H1 (cell line): ENCODE measurements around the gene BPIFB2. TPM values are rescaled to one million over a fixed set of nuclear protein-coding genes. Genes with fewer than 3 reads are reported as not detected.
"Not testable (repeated sequence)": the region's sequence is repeated elsewhere in the genome, so short reads cannot be mapped to it uniquely, and the experiment has no call there.

ENCODE experiments used
- CTCF ChIA-PET: fragments of 300-600 bp; sonication (Branson Sonifier 250); formaldehyde crosslinking; loops from one replicate; lab custom pipeline; 2021; ENCODE audit not compliant: partially characterized antibody; lab: Charles Lee
- POLR2A ChIA-PET: fragments of 300-600 bp; sonication (Branson Sonifier 250); formaldehyde crosslinking; loops from one replicate; lab custom pipeline; 2021; ENCODE audit warnings: inconsistent platforms; ENCODE audit not compliant: partially characterized antibody; lab: Charles Lee
- DNase-seq, 2 experiments: peaks; one replicate each; pipeline versions ENCODE4 v3.0.0 to v3.0.0-alpha.2; 2010 to 2022; ENCODE audit warnings: low spot score in 2 of 2, low read depth in 1 of 2, mixed read lengths in 1 of 2
- FAIRE-seq: peaks from 2 replicates; lab custom pipeline; 2011; peaks lifted over from hg19 to GRCh38; lab: Jason Lieb, UNC
- H2AFZ ChIP-seq: 2 replicates; pipeline ENCODE4 v1.8.1; 2012; ENCODE audit warnings: low read length, inconsistent platforms
- H2AK5ac ChIP-seq: 2 replicates; pipeline ENCODE4 v1.6.1; 2013; ENCODE audit warnings: low read depth, low read length
- H2BK120ac ChIP-seq: replicated peaks from 2 replicates; pipeline ENCODE3; 2013; ENCODE audit warnings: low read depth, low read length, inconsistent platforms
- H2BK12ac ChIP-seq: 2 replicates; pipeline ENCODE4 v1.6.1; 2013; ENCODE audit warnings: low read depth, low read length
- H2BK15ac ChIP-seq: 2 replicates; pipeline ENCODE4 v1.6.1; 2013; ENCODE audit warnings: low read length
- H2BK20ac ChIP-seq: 2 replicates; pipeline ENCODE4 v1.6.1; 2013; ENCODE audit warnings: low read length
- H2BK5ac ChIP-seq: 2 replicates; pipeline ENCODE4 v1.6.1; 2013; ENCODE audit warnings: low read depth, low read length
- H3K14ac ChIP-seq: 2 replicates; pipeline ENCODE4 v1.6.1; 2013; ENCODE audit warnings: inconsistent platforms; ENCODE audit not compliant: insufficient read length
- H3K18ac ChIP-seq: 2 replicates; pipeline ENCODE4 v1.6.1; 2013; ENCODE audit warnings: low read length; ENCODE audit errors: extremely low read depth
- H3K23ac ChIP-seq: 2 replicates; pipeline ENCODE4 v1.6.1; 2013; ENCODE audit warnings: inconsistent platforms; ENCODE audit not compliant: insufficient read length
- H3K23me2 ChIP-seq: 2 replicates; pipeline ENCODE4 v1.6.1; 2013; ENCODE audit warnings: low read depth, low read length
- H3K27ac ChIP-seq: 2 replicates; pipeline ENCODE4 v1.6.1; 2011; ENCODE audit warnings: low read depth, low read length, inconsistent platforms
- H3K27me3 ChIP-seq, 4 experiments: replicated peaks in 1 of 4; 1 replicate in 1 of 4; 2 replicates in 3 of 4; pipeline versions ENCODE4 v1.6.1 to v1.8.1; 2011 to 2013; ENCODE audit warnings: low read length in 3 of 4, mild to moderate bottlenecking in 3 of 4, inconsistent platforms in 2 of 4, mixed read lengths in 2 of 4, moderate library complexity in 1 of 4; ENCODE audit not compliant: control insufficient read depth in 3 of 4, insufficient read depth in 3 of 4; ENCODE audit errors: extremely low read depth in 1 of 4
- H3K36me3 ChIP-seq, 4 experiments: 2 replicates each; pipeline versions ENCODE4 v1.6.1 to v1.8.1; 2011 to 2013; ENCODE audit warnings: mild to moderate bottlenecking in 4 of 4, low read length in 3 of 4, moderate library complexity in 2 of 4, control low read depth in 1 of 4, inconsistent platforms in 1 of 4; ENCODE audit not compliant: insufficient read depth in 4 of 4, control insufficient read depth in 2 of 4
- H3K4ac ChIP-seq: replicated peaks from 2 replicates; pipeline ENCODE3; 2013; ENCODE audit warnings: low read length, low read depth, mixed read lengths, inconsistent platforms; ENCODE audit not compliant: insufficient read length
- H3K4me1 ChIP-seq, 4 experiments: replicated peaks in 1 of 4; 1 replicate in 1 of 4; 2 replicates in 3 of 4; pipeline versions ENCODE4 v1.6.1 to v1.8.1; 2011 to 2013; ENCODE audit warnings: low read length in 3 of 4, inconsistent platforms in 2 of 4, mixed read lengths in 1 of 4; ENCODE audit not compliant: insufficient read depth in 4 of 4, control insufficient read depth in 3 of 4
- H3K4me2 ChIP-seq, 2 experiments: 2 replicates each; pipeline versions ENCODE4 v1.6.1 to v1.8.1; 2011 to 2013; ENCODE audit warnings: low read depth in 2 of 2, low read length in 2 of 2, control low read depth in 1 of 2, inconsistent platforms in 1 of 2, mild to moderate bottlenecking in 1 of 2; ENCODE audit not compliant: insufficient read depth in 1 of 2
- H3K4me3 ChIP-seq, 4 experiments: fragments of 200-600, 300-600 bp in 1 of 4; sonication (generic), shearing (Covaris generic), sonication (Bioruptor Twin) in 1 of 4; 2 replicates each; pipeline versions ENCODE4 v1.5.1 to v1.8.1; 2011 to 2016; ENCODE audit warnings: low read length in 4 of 4, low read depth in 3 of 4, control low read depth in 2 of 4, inconsistent platforms in 2 of 4, mild to moderate bottlenecking in 2 of 4, mixed read lengths in 1 of 4, moderate library complexity in 1 of 4; ENCODE audit not compliant: insufficient read depth in 2 of 4; ENCODE audit errors: extremely low read depth in 1 of 4
- H3K56ac ChIP-seq: replicated peaks from 2 replicates; pipeline ENCODE3; 2013; ENCODE audit warnings: low read depth, mild to moderate bottlenecking, mixed read lengths, low read length, inconsistent platforms; ENCODE audit not compliant: insufficient read length
- H3K79me1 ChIP-seq: 2 replicates; pipeline ENCODE4 v1.6.1; 2013; ENCODE audit warnings: low read depth, low read length, control low read depth
- H3K79me2 ChIP-seq, 2 experiments: 2 replicates each; pipeline versions ENCODE4 v1.6.1 to v1.8.1; 2012 to 2013; ENCODE audit warnings: low read length in 2 of 2, mild to moderate bottlenecking in 2 of 2, inconsistent platforms in 1 of 2; ENCODE audit not compliant: insufficient read depth in 2 of 2, control insufficient read depth in 1 of 2
- H3K9ac ChIP-seq, 4 experiments: replicated peaks in 1 of 4; 1 replicate in 1 of 4; 2 replicates in 3 of 4; pipeline versions ENCODE4 v1.6.1 to v1.8.1; 2011 to 2013; ENCODE audit warnings: low read depth in 3 of 4, low read length in 3 of 4, control low read depth in 2 of 4, mild to moderate bottlenecking in 2 of 4, moderate library complexity in 2 of 4, inconsistent platforms in 1 of 4; ENCODE audit errors: extremely low read depth in 1 of 4
- H3K9me3 ChIP-seq, 2 experiments: 2 replicates each; pipeline versions ENCODE4 v1.6.1 to v1.8.1; 2012 to 2013; ENCODE audit warnings: mild to moderate bottlenecking in 2 of 2, moderate library complexity in 2 of 2, control low read depth in 1 of 2, inconsistent platforms in 1 of 2, low read depth in 1 of 2, low read length in 1 of 2, mixed read lengths in 1 of 2; ENCODE audit not compliant: insufficient read depth in 2 of 2
- H4K20me1 ChIP-seq, 2 experiments: replicated peaks in 1 of 2; 2 replicates each; pipeline versions ENCODE3 to v1.8.1; 2011 to 2013; ENCODE audit warnings: inconsistent platforms in 2 of 2, low read length in 2 of 2, mild to moderate bottlenecking in 1 of 2; ENCODE audit not compliant: insufficient read depth in 2 of 2, control insufficient read depth in 1 of 2
- H4K5ac ChIP-seq: 2 replicates; pipeline ENCODE4 v1.6.1; 2013; ENCODE audit warnings: low read length, low read depth, mixed read lengths, inconsistent platforms; ENCODE audit not compliant: insufficient read length
- H4K8ac ChIP-seq: 2 replicates; pipeline ENCODE4 v1.8.0; 2013; ENCODE audit warnings: mild to moderate bottlenecking, moderate library complexity, low read length, inconsistent platforms; ENCODE audit not compliant: insufficient read depth; ENCODE audit errors: extremely low read depth
- H4K91ac ChIP-seq: replicated peaks from 2 replicates; pipeline ENCODE3; 2013; ENCODE audit warnings: low read length, mixed read lengths, inconsistent platforms; ENCODE audit not compliant: insufficient read length
- SP1 ChIP-seq: IDR thresholded peaks from 2 replicates; pipeline ENCODE4 v1.6.1; 2011; ENCODE audit warnings: low read depth, low read length
- WGBS, 2 experiments: shearing (Covaris generic) in 1 of 2; methylation state at CpG; one replicate each; pipeline versions ENCODE4 v1.1.6 to v1.1.7; 2013 to 2015; ENCODE audit warnings: low lambda C conversion rate in 2 of 2, mixed read lengths in 2 of 2, inconsistent platforms in 1 of 2, low coverage in 1 of 2, missing lambda C conversion rate in 1 of 2; ENCODE audit not compliant: insufficient replicate concordance in 2 of 2, insufficient coverage in 1 of 2, insufficient read length in 1 of 2; ENCODE audit errors: extremely low coverage in 1 of 2, missing lambda C conversion rate in 1 of 2; 5-methylcytosine and 5-hydroxymethylcytosine counted together
- polyA plus RNA-seq, 7 experiments: library from polyadenylated mRNA; depleted of rRNA in 3 of 7; stranded (reverse) in 5 of 7; unstranded in 2 of 7; fragments of >200 nt in 5 of 7; fragments of 200-250 nt in 2 of 7; gene quantifications; 1 replicate in 5 of 7; 2 replicates in 1 of 7; 4 replicates in 1 of 7; pipeline versions ENCODE4 v1.2.1 to v1.2.3, GENCODE V29; 2011 to 2013; ENCODE audit warnings: missing spikeins in 2 of 7, mixed read lengths in 2 of 7
- total RNA-seq: library from RNA; stranded (reverse); fragmentation: NEBNext Ultra II Directional; extraction: Animal tissue kit (Norgen Biotek cat#: 25700); gene quantifications from 2 replicates; pipeline ENCODE4 v1.2.1, GENCODE V29; 2021

BPIFB2 gene
- total and polyA plus RNA-seq, 2 of the 8 experiments (the other 6 are each of a cell fraction or from before 2014, with no cell fraction given) = not detected

- not testable (repeated sequence) for H3K79me1 ChIP-seq, H3K14ac ChIP-seq, H3K56ac ChIP-seq, H2BK15ac ChIP-seq, H3K4ac ChIP-seq, H3K23ac ChIP-seq, H4K5ac ChIP-seq, H4K20me1 ChIP-seq, H3K23me2 ChIP-seq, H3K79me2 ChIP-seq
- Histone ChIP-seq H2AFZ (peak overlapping the region; percentile 13; the same call in 1 of the 2 replicates), H4K8ac (peak overlapping the region; percentile 35; the same call in 1 of the 2 replicates), H2BK20ac (peak overlapping the region; percentile 75; the same call in 1 of the 2 replicates), H2BK12ac (peak overlapping the region; percentile 88), H4K91ac (peak overlapping the region; percentile 92), H3K9me3 (peaks cover 4 to 16% of the 10 kb centered on the region in 2 experiments; a peak in 3 of 4 replicates), H3K4me1 (peaks cover 10 to 25% (median 16%) of the 10 kb centered on the region in 4 experiments), H2BK5ac (peak overlapping the region; percentile 75; the same call in 1 of the 2 replicates), H3K27ac (peak overlapping the region; percentile 38; the same call in 1 of the 2 replicates), H3K9ac (peak overlapping the region in 1 of 4 experiments; percentile 38; a peak in 2 of 7 replicates)
- peak in 1 of 2 experiments; percentile 54 for DNase-seq
- 65% methylated on average over 9 of the region's 9 CpGs; no CpG with 5 or more reads in 1 of the 2 experiments for WGBS, 2 experiments
- TF ChIP-seq SP1 = 0 out of 2 replicates have a peak, but pooled peaks have one; percentile 24
- TF ChIP-seq, all 59 proteins: peak for 1; not testable (repeated sequence) for 58
- H3K36me3 ChIP-seq, H3K27me3 ChIP-seq, POLR2A ChIA-PET, H3K4me3 ChIP-seq, FAIRE-seq: not testable (repeated sequence)
- H3K18ac ChIP-seq = peak overlapping the region; percentile 66; the same call in 1 of the 2 replicates
- CTCF ChIA-PET = interaction anchor here (0.7 to 2.5 kb wide), 14 partner anchors 8 to 205 kb away, joined by 3 to 8 read pairs (median 4); partner anchors contain the start of gene SUN5
- peak overlapping the region in 1 of 2 experiments; percentile 19; a peak in 2 of 4 replicates for H3K4me2 ChIP-seq
- H2BK120ac ChIP-seq = peak overlapping the region; percentile 59
- peak overlapping the region; percentile 8; the same call in 1 of the 2 replicates for H2AK5ac ChIP-seq
Observed at GRCh38 chr20:32974204-32975064, 33.1 kb upstream of the BPIFB2 start.
